ENCODE results near the gene QPCTL.
A peak's percentile ranks its signal among the peaks of the same experiment; 100 is the strongest.

QPCTL gene

DNA sequence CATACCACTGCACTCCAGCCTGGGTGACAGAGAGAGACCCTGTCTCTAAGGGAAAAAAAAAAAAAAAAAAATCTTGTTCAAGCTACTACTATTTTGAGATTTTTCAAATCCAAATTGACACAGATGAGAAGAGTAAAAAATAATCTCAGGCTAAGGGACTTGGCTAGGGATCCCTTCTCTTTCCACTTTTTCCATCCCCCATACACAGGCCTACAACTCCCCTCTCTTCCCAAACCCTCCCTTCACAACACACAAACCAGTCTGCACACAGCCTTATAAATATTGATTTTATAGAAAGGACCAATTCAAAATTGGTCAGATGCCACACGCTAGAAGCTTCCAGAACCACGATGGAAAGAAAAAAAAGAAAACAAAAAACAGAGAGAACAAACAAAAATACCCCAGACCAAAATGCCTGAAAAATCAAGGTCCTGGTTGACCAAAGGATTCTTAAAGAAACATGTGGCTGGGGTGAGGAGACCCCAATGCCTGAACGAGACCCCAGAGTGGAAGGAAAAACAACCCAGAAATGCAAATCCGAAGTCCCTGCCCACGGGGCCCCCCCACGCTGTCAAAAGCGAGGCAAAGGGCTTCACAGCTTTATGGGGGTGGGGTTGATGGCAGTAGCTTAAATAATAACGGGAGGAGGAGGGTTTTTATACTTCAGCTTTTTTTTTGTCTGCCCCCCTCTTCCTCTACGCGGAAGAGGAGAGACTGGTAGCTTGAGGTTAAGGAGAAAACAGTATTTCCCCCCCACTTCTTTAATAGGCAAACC, 18.1 kb downstream of the QPCTL start:
- no peak for DNase-seq (ENCODE audit: low read depth)
- TF ChIP-seq, protein P1, sequence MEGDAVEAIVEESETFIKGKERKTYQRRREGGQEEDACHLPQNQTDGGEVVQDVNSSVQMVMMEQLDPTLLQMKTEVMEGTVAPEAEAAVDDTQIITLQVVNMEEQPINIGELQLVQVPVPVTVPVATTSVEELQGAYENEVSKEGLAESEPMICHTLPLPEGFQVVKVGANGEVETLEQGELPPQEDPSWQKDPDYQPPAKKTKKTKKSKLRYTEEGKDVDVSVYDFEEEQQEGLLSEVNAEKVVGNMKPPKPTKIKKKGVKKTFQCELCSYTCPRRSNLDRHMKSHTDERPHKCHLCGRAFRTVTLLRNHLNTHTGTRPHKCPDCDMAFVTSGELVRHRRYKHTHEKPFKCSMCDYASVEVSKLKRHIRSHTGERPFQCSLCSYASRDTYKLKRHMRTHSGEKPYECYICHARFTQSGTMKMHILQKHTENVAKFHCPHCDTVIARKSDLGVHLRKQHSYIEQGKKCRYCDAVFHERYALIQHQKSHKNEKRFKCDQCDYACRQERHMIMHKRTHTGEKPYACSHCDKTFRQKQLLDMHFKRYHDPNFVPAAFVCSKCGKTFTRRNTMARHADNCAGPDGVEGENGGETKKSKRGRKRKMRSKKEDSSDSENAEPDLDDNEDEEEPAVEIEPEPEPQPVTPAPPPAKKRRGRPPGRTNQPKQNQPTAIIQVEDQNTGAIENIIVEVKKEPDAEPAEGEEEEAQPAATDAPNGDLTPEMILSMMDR (IDR thresholded peaks at IDR 0.05; ENCODE audit: low read depth, low read length, missing control alignments) = no peak
- in situ Hi-C loops (cut with HindIII; ENCODE audit: low sequenced_read_pairs) = no loop called here
- no peak overlapping the region for H3K4me3 ChIP-seq (ENCODE audit: low read depth, low read length)

DNA sequence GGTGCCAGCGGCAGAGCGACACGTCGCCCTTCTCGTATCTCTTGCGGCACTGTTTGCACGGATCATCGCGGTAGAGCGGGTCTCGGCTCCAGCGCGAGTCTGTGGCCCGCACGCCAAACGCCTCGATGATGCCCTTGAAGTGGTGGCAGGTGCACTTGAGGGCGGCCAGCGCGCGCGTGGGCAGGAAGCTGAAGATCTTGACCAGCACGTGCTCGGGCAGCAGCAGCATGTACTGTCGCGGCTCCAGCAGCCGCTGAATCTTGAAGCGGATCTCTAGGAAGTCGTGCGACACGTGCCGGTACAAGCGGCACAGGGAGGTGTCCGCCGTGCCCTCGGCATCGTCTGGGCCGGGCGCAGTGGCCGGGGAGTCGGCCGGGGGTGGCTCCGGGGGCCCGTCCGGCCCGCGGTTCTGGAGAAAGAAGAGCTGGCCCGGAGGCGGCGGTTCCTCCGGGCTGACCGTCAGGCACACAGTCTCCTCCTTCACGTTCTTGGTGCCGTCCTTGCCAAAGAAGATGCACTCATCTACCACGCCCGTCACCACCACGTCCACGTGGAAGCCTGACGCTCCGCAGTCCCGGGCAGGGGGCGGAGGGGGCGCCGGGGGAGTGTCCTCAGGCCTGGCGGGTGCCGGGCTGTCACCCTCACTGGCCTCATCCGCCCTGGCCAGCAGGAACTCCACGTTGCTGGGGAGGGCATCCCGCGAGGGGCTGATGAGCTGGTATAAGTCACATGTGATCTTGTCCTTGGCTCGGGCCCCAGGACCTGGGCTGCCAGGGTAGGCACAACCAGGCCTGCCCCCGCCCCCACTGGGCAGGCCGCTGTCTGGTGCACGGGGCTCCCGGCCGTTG, 19.6 kb downstream of the QPCTL start:
- DNase-seq (ENCODE audit: low read depth) = no peak
- in situ Hi-C loops (cut with HindIII; ENCODE audit: low sequenced_read_pairs) = no loop called here
- H3K4me3 ChIP-seq (ENCODE audit: low read depth, low read length) = no peak overlapping the region
- TF ChIP-seq, protein P1 (IDR thresholded peaks at IDR 0.05; ENCODE audit: low read depth, low read length, missing control alignments) = no peak

GRCh38 chr19:45712699-45713067, 20.2 kb downstream of the QPCTL start:
- H3K4me3 ChIP-seq (ENCODE audit: low read depth, low read length) = no peak overlapping the region
- TF ChIP-seq, protein P1 (IDR thresholded peaks at IDR 0.05; ENCODE audit: low read depth, low read length, missing control alignments) = no peak
- DNase-seq (ENCODE audit: low read depth) = no peak
- in situ Hi-C loops (cut with HindIII; ENCODE audit: low sequenced_read_pairs) = no loop called here

DNA sequence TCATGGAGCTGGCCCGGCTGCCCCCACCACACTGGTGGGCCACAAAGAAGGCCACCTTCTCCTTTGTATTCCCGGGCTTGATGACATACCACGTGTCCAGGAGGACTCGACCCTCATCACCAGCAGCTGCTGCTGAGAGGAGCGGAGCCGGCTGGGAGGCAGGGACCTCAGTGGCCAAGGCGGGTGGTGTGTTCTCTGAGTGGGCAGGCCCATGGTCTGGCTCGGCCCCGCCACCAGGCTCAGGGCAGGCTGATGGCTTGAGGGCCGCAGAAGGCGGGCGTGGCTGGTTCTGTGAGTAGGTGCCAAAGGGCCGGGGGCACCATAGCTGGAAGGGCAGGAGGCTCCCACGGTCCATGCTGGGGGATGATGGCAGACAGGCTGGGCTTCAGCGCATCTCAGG, 20.7 kb downstream of the QPCTL start:
- no peak for DNase-seq (ENCODE audit: low read depth)
- TF ChIP-seq, protein P1 (IDR thresholded peaks at IDR 0.05; ENCODE audit: low read depth, low read length, missing control alignments) = no peak
- in situ Hi-C loops (cut with HindIII; ENCODE audit: low sequenced_read_pairs) = no loop called here
- no peak overlapping the region for H3K4me3 ChIP-seq (ENCODE audit: low read depth, low read length)

DNA sequence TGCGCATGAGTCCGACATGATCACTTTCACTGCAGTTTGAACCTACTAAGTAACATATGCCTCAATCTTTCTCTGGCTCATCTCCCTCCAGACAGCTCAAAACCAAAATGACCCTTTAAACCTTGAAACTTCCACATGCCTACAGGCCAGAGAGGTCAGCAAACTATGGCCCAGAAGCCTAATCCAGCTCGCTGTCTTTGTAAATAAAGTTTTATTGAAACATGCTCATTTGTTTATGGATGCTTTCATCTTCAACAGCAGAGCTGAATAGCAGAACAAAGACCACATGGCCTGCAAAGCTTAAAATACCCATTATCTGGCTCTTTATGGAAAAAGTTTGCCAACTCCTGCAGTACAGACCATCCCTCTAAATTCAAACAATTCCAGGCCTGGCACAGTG, 22.7 kb downstream of the QPCTL start:
- TF ChIP-seq, protein P1 (IDR thresholded peaks at IDR 0.05; ENCODE audit: low read depth, low read length, missing control alignments) = no peak
- H3K4me3 ChIP-seq (ENCODE audit: low read depth, low read length) = no peak overlapping the region
- in situ Hi-C loops (cut with HindIII; ENCODE audit: low sequenced_read_pairs) = no loop called here
- DNase-seq (ENCODE audit: low read depth) = no peak

DNA sequence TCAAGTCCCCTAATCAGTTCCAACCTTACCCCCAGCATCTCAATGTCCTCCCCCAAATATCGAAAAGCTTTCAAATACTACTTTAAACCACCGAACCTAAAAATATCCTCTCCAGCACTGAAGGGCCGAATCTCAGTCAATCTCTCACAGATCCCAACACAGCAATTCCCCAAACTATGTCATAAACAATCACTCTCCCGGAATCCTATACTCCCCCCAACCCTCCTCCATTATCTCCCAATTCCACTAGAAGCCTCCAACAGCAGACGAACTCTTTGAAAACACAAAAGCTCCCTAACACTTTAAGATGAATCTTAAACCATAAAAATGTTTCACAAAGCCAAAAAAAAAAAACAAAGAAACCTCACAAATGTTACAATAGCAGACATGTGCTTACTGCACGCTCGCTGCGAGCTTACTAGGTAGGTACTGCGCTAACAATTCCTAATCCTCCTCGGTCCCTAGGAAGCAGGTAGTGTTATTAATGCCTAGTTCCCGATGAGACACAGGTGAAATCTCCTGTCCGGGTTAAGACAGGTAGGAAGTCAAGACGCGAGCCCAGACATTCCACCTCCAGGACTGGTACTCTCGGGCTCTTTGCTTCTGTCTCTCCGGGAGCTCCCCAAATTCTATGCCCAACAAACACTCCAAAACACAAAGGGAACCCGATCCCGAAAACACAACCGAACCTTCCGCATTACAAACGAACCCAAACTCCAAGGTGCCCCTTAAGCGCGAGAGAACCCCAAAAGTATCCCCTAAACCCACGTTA, 24.1 kb downstream of the QPCTL start:
- TF ChIP-seq, protein P1 (IDR thresholded peaks at IDR 0.05; ENCODE audit: low read depth, low read length, missing control alignments) = no peak
- in situ Hi-C loops (cut with HindIII; ENCODE audit: low sequenced_read_pairs) = no loop called here
- no peak for DNase-seq (ENCODE audit: low read depth)

More for the DNA sequence above, 24.1 kb downstream of the QPCTL start:
- H3K4me3 ChIP-seq (ENCODE audit: low read depth, low read length) = peak overlapping the region; percentile 81

All from astrocyte of the cerebellum (primary cell).